SK-N-SH (cell line): ENCODE measurements around the gene MLC1. TPM values are rescaled to one million over a fixed set of nuclear protein-coding genes. Genes with fewer than 3 reads are reported as not detected.

Experiments used
- CTCF ChIA-PET: fragments of 300-600, 350-600 bp; formaldehyde crosslinking; extraction: SDS; loops from one replicate; lab custom pipeline; 2021; lab: Yijun Ruan, JAX
- POLR2A ChIA-PET: fragments of 350-600 bp; sonication (Branson Sonifier 250); formaldehyde crosslinking; extraction: SDS; loops from one replicate; lab custom pipeline; 2020; ENCODE audit warnings: antibody characterized with exemption, inconsistent platforms; lab: Yijun Ruan, JAX
- DNase-seq: peaks from one replicate; pipeline ENCODE4 v3.0.0; 2012
- H2AFZ ChIP-seq: fragments of 200-600 bp; sonication (generic); 2 replicates; pipeline ENCODE4 v1.8.1; 2016; ENCODE audit warnings: antibody characterized with exemption, mild to moderate bottlenecking, low read depth
- H3F3A ChIP-seq: fragments of 200-600 bp; sonication (generic); replicated peaks from 2 replicates; pipeline ENCODE3; 2016; ENCODE audit warnings: antibody characterized with exemption, mild to moderate bottlenecking; ENCODE audit not compliant: insufficient read depth
- H3K27ac ChIP-seq, 2 experiments: fragments of 200-500 bp in 1 of 2; fragments of 200-600 bp in 1 of 2; sonication (Bioruptor generic) in 1 of 2; sonication (generic), shearing (Covaris generic) in 1 of 2; 2 replicates each; pipeline versions ENCODE4 v1.5.1 to v1.6.1; 2014 to 2016; ENCODE audit warnings: low read depth in 2 of 2, inconsistent platforms in 1 of 2, low read length in 1 of 2, mild to moderate bottlenecking in 1 of 2, mixed read lengths in 1 of 2
- H3K27me3 ChIP-seq: fragments of 200-600 bp; sonication (generic), shearing (Covaris generic); 2 replicates; pipeline ENCODE4 v1.6.1; 2016; ENCODE audit warnings: mixed run types; ENCODE audit not compliant: insufficient read depth
- H3K36me3 ChIP-seq, 2 experiments: fragments of 200-500 bp in 1 of 2; fragments of 200-600 bp in 1 of 2; sonication (Bioruptor generic) in 1 of 2; sonication (generic) in 1 of 2; replicated peaks in 1 of 2; 2 replicates each; pipeline versions ENCODE3 to v1.5.1; 2014 to 2016; ENCODE audit warnings: low read length in 1 of 2, mild to moderate bottlenecking in 1 of 2; ENCODE audit not compliant: insufficient read depth in 2 of 2, control insufficient read depth in 1 of 2
- H3K4me1 ChIP-seq, 2 experiments: fragments of 200-500 bp in 1 of 2; fragments of 200-600 bp in 1 of 2; sonication (Bioruptor generic) in 1 of 2; sonication (generic), shearing (Covaris generic) in 1 of 2; 2 replicates each; pipeline versions ENCODE4 v1.5.1 to v1.6.1; 2014 to 2016; ENCODE audit warnings: low read depth in 1 of 2, low read length in 1 of 2, mixed run types in 1 of 2; ENCODE audit not compliant: insufficient read depth in 2 of 2, control insufficient read depth in 1 of 2
- H3K4me2 ChIP-seq: fragments of 200-600 bp; sonication (generic), shearing (Covaris generic); 2 replicates; pipeline ENCODE4 v1.6.1; 2017; ENCODE audit warnings: mixed run types
- H3K4me3 ChIP-seq, 2 experiments: fragments of 200-500 bp in 1 of 2; fragments of 200-600 bp in 1 of 2; sonication (Bioruptor generic) in 1 of 2; sonication (generic), shearing (Covaris generic) in 1 of 2; 2 replicates each; pipeline versions ENCODE4 v1.5.1 to v1.8.1; 2014 to 2016; ENCODE audit warnings: low read depth in 2 of 2, inconsistent platforms in 1 of 2, low read length in 1 of 2, mild to moderate bottlenecking in 1 of 2, mixed read lengths in 1 of 2, moderate library complexity in 1 of 2
- H3K79me2 ChIP-seq: fragments of 200-600 bp; sonication (generic); 2 replicates; pipeline ENCODE4 v1.8.1; 2017; ENCODE audit warnings: mild to moderate bottlenecking; ENCODE audit not compliant: insufficient read depth
- H3K9ac ChIP-seq: fragments of 200-600 bp; sonication (generic); 2 replicates; pipeline ENCODE4 v1.6.1; 2017; ENCODE audit warnings: mixed run types
- H3K9me2 ChIP-seq: fragments of 200-600 bp; sonication (generic); 2 replicates; pipeline ENCODE4 v1.6.1; 2017; ENCODE audit warnings: mixed run types
- H3K9me3 ChIP-seq: fragments of 200-600 bp; sonication (generic); 2 replicates; pipeline ENCODE4 v1.6.1; 2017; ENCODE audit warnings: mixed run types, mild to moderate bottlenecking, moderate library complexity
- H4K20me1 ChIP-seq: fragments of 200-600 bp; sonication (generic); 2 replicates; pipeline ENCODE4 v1.6.1; 2017; ENCODE audit warnings: mild to moderate bottlenecking, mixed run types; ENCODE audit not compliant: insufficient read depth
- ELF1 ChIP-seq: IDR thresholded peaks from 2 replicates; pipeline ENCODE4 v1.4.0; 2012
- EP300 ChIP-seq, 2 experiments: IDR thresholded peaks; 2 replicates each; pipeline versions ENCODE4 v1.4.0 to v1.6.1; 2012; ENCODE audit warnings: borderline replicate concordance in 1 of 2, low read depth in 1 of 2, low read length in 1 of 2
- EZH2phosphoT487 ChIP-seq: fragments of 200-600 bp; sonication (generic); IDR thresholded peaks from 2 replicates; pipeline ENCODE4 v1.6.1; 2017; ENCODE audit warnings: low read depth, mixed run types, mild to moderate bottlenecking, antibody characterized with exemption, moderate library complexity, borderline replicate concordance
- FOSL2 ChIP-seq: IDR thresholded peaks from 2 replicates; pipeline ENCODE4 v1.4.0; 2012; ENCODE audit warnings: low read depth, mild to moderate bottlenecking, moderate library complexity, borderline replicate concordance
- FOXM1 ChIP-seq: IDR thresholded peaks from 2 replicates; pipeline ENCODE4 v1.4.0; 2012; ENCODE audit warnings: low read depth, mild to moderate bottlenecking
- GATA2 ChIP-seq: sonication (generic); formaldehyde crosslinking; IDR thresholded peaks from 2 replicates; pipeline ENCODE4 v1.5.0; 2020; ENCODE audit warnings: mild to moderate bottlenecking, missing genetic modification reagents
- JUND ChIP-seq: IDR thresholded peaks from 2 replicates; pipeline ENCODE4 v1.4.0; 2012
- MXI1 ChIP-seq: IDR thresholded peaks from 2 replicates; pipeline ENCODE4 v1.6.1; 2012; ENCODE audit warnings: mild to moderate bottlenecking, low read depth, low read length, improper control_type of control experiment
- NRF1 ChIP-seq: IDR thresholded peaks from 2 replicates; pipeline ENCODE4 v1.6.1; 2012; ENCODE audit warnings: low read depth, mild to moderate bottlenecking, low read length
- RCOR1 ChIP-seq: fragments of 150-350 bp; IDR thresholded peaks from 2 replicates; pipeline ENCODE4 v1.6.1; 2017; ENCODE audit warnings: antibody characterized with exemption, low read length
- RXRA ChIP-seq: IDR thresholded peaks from 2 replicates; pipeline ENCODE4 v1.4.0; 2012; ENCODE audit warnings: low read depth, mild to moderate bottlenecking, borderline replicate concordance
- SMC3 ChIP-seq: IDR thresholded peaks from 2 replicates; pipeline ENCODE4 v1.6.1; 2012; ENCODE audit warnings: low read depth, low read length, improper control_type of control experiment
- TAF1 ChIP-seq: IDR thresholded peaks from 2 replicates; pipeline ENCODE4 v1.6.1; 2012; ENCODE audit warnings: low read depth, mild to moderate bottlenecking, low read length, moderate library complexity, borderline replicate concordance
- TCF12 ChIP-seq: IDR thresholded peaks from 2 replicates; pipeline ENCODE4 v1.4.0; 2012
- WGBS: methylation state at CpG from one replicate; pipeline ENCODE4 v1.1.6; 2017; ENCODE audit warnings: low lambda C conversion rate; 5-methylcytosine and 5-hydroxymethylcytosine counted together
- polyA plus RNA-seq, 3 experiments: library from polyadenylated mRNA; depleted of rRNA; stranded (reverse); fragments of >200 nt; gene quantifications; 2 replicates each; pipeline ENCODE4 v1.2.3, GENCODE V29; 2012
- TF ChIP-seq, protein P1 (sequence below): IDR thresholded peaks from 2 replicates; pipeline ENCODE4; 2012
- TF ChIP-seq, protein P2 (sequence below): fragments of 150-350 bp; IDR thresholded peaks from 2 replicates; pipeline ENCODE4 v1.6.1; 2016; ENCODE audit warnings: mild to moderate bottlenecking, low read depth, low read length
- TF ChIP-seq, protein P3 (sequence below): fragments of 150-350 bp; IDR thresholded peaks from 2 replicates; pipeline ENCODE4 v1.6.1; 2017; ENCODE audit warnings: antibody characterized with exemption, low read length, low read depth, borderline replicate concordance
- TF ChIP-seq, protein P4 (sequence below): IDR thresholded peaks from 2 replicates; pipeline ENCODE4 v1.4.0; 2012; ENCODE audit warnings: low read depth, borderline replicate concordance
- TF ChIP-seq, protein P5 (sequence below): IDR thresholded peaks from 2 replicates; pipeline ENCODE4 v1.4.0; 2012; ENCODE audit warnings: low read depth
- TF ChIP-seq, protein P6 (sequence below): IDR thresholded peaks from 2 replicates; pipeline ENCODE4 v1.4.0; 2012; ENCODE audit warnings: low read depth, borderline replicate concordance

MLC1 gene
- polyA plus RNA-seq, 1 of the 3 experiments (the other 2 are of a cell fraction): not detected

DNA sequence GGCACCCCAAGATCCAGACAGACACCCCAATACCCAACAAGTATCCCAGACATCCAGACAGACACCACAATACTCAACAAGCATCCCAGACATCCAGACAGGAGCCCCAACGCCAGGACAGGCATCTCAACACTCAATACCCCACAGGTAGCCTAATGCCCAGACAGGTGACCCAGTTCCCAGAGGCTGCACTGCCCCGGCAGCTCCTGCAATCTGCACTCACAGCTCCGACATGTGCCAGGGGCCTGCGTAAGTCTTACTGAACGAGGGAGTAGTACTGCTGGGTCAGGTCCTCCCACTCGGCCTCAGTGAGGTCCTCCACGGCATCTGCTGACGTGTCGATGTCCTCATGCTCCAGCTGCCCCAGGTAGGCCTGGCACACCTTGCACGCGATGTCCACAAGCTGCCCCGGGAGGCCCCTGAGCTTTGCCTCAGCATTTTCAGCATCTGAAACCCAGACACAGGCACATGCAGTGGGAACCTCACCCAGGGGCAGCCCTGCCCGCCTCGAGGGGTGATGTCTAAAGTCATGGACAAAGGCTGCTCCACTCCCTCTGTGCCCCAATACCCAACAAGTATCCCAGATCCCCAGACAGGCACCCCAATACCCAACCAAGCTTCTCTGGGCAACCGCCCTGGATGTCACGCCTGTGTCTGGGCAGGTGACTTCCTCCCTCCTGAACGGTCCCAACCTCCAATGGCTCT, 43.7 kb downstream of the MLC1 start:
- Histone ChIP-seq H3F3A (no peaks in the 10 kb centered on the region), H3K9me2 (no peaks in the 10 kb centered on the region), H3K4me1 (no peaks in the 10 kb centered on the region), H3K27me3 (peaks cover 12% of the 10 kb centered on the region), H3K9ac (no peak overlapping the region), H3K9me3 (no peaks in the 10 kb centered on the region; the same call in 1 of the 2 replicates), H2AFZ (no peak overlapping the region), H3K36me3 (no peaks in the 10 kb centered on the region), H4K20me1 (no peaks in the 10 kb centered on the region), H3K4me3 (no peak overlapping the region), H3K4me2 (no peak overlapping the region), H3K27ac (no peak overlapping the region), H3K79me2 (no peaks in the 10 kb centered on the region)
- no peak for TF ChIP-seq EP300 (IDR thresholded peaks at IDR 0.05; ENCODE audit: borderline replicate concordance in 1 of 2, low read depth in 1 of 2, low read length in 1 of 2)
- no peak for TF ChIP-seq RXRA
- no peak for TF ChIP-seq FOXM1
- TF ChIP-seq, protein P1, sequence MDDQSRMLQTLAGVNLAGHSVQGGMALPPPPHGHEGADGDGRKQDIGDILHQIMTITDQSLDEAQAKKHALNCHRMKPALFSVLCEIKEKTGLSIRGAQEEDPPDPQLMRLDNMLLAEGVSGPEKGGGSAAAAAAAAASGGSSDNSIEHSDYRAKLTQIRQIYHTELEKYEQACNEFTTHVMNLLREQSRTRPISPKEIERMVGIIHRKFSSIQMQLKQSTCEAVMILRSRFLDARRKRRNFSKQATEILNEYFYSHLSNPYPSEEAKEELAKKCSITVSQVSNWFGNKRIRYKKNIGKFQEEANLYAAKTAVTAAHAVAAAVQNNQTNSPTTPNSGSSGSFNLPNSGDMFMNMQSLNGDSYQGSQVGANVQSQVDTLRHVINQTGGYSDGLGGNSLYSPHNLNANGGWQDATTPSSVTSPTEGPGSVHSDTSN: no peak
- no peak for TF ChIP-seq MXI1
- no peak for TF ChIP-seq TCF12
- CTCF ChIA-PET: interaction anchor here (2.6 kb wide), 1 partner anchor 11 kb away, joined by 20 read pairs; no protein-coding TSS in a partner anchor
- POLR2A ChIA-PET: no interaction called here
- 41% methylated on average over 7 of the region's 17 CpGs for WGBS
- DNase-seq: peak; percentile 19

DNA sequence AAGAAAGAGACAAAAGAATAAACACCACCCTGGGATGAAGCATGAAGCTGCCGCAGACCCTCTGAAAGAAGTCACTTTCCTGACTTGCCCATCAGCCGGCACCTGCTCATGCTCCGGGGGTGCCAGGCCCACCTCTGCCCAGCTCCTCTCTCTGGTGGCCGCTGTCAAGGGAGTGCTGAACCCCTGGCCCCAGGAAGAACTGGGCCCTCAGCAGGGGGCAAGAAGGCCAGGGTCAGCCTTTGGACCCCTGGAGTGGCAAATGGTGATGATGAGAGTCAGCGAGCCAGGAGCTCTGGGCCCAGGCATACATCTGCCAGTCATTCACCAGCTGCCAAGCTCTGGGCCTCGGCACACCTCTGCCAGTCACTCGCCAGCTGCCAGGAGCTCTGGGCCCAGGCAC, 44.5 kb downstream of the MLC1 start:
- no peak for DNase-seq
- Histone ChIP-seq H3K9ac (no peak overlapping the region), H3F3A (no peaks in the 10 kb centered on the region), H3K79me2 (no peaks in the 10 kb centered on the region), H3K9me3 (no peaks in the 10 kb centered on the region; the same call in 1 of the 2 replicates), H4K20me1 (no peaks in the 10 kb centered on the region), H3K4me1 (no peaks in the 10 kb centered on the region), H3K4me2 (no peak overlapping the region), H3K27ac (no peak overlapping the region), H3K4me3 (no peak overlapping the region), H2AFZ (no peak overlapping the region), H3K36me3 (no peaks in the 10 kb centered on the region), H3K9me2 (no peaks in the 10 kb centered on the region), H3K27me3 (peaks cover 12% of the 10 kb centered on the region)
- WGBS: 74% methylated on average over 3 of the region's 7 CpGs
- ChIA-PET POLR2A (no interaction called here), CTCF (interaction anchor here (2.6 kb wide), 1 partner anchor 10 kb away, joined by 20 read pairs; no protein-coding TSS in a partner anchor)
- TF ChIP-seq GATA2 (no peak), EZH2phosphoT487 (no peak), SMC3 (no peak), TAF1 (no peak), ELF1 (no peak), FOSL2 (no peak), RCOR1 (no peak), JUND (no peak), NRF1 (no peak)
- TF ChIP-seq, protein P2, sequence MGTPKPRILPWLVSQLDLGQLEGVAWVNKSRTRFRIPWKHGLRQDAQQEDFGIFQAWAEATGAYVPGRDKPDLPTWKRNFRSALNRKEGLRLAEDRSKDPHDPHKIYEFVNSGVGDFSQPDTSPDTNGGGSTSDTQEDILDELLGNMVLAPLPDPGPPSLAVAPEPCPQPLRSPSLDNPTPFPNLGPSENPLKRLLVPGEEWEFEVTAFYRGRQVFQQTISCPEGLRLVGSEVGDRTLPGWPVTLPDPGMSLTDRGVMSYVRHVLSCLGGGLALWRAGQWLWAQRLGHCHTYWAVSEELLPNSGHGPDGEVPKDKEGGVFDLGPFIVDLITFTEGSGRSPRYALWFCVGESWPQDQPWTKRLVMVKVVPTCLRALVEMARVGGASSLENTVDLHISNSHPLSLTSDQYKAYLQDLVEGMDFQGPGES: no peak
- TF ChIP-seq, protein P1: no peak
- TF ChIP-seq, protein P3, sequence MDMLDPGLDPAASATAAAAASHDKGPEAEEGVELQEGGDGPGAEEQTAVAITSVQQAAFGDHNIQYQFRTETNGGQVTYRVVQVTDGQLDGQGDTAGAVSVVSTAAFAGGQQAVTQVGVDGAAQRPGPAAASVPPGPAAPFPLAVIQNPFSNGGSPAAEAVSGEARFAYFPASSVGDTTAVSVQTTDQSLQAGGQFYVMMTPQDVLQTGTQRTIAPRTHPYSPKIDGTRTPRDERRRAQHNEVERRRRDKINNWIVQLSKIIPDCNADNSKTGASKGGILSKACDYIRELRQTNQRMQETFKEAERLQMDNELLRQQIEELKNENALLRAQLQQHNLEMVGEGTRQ: no peak
- TF ChIP-seq, protein P4, sequence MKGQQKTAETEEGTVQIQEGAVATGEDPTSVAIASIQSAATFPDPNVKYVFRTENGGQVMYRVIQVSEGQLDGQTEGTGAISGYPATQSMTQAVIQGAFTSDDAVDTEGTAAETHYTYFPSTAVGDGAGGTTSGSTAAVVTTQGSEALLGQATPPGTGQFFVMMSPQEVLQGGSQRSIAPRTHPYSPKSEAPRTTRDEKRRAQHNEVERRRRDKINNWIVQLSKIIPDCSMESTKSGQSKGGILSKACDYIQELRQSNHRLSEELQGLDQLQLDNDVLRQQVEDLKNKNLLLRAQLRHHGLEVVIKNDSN: no peak
- TF ChIP-seq, protein P5, sequence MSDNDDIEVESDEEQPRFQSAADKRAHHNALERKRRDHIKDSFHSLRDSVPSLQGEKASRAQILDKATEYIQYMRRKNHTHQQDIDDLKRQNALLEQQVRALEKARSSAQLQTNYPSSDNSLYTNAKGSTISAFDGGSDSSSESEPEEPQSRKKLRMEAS: no peak
- TF ChIP-seq, protein P6, sequence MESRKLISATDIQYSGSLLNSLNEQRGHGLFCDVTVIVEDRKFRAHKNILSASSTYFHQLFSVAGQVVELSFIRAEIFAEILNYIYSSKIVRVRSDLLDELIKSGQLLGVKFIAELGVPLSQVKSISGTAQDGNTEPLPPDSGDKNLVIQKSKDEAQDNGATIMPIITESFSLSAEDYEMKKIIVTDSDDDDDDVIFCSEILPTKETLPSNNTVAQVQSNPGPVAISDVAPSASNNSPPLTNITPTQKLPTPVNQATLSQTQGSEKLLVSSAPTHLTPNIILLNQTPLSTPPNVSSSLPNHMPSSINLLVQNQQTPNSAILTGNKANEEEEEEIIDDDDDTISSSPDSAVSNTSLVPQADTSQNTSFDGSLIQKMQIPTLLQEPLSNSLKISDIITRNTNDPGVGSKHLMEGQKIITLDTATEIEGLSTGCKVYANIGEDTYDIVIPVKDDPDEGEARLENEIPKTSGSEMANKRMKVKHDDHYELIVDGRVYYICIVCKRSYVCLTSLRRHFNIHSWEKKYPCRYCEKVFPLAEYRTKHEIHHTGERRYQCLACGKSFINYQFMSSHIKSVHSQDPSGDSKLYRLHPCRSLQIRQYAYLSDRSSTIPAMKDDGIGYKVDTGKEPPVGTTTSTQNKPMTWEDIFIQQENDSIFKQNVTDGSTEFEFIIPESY: no peak
